ENCODE data around the gene ASCL1. TPM values are rescaled to one million over a fixed set of nuclear protein-coding genes. Genes with fewer than 3 reads are reported as not detected.

The ASCL1 gene
- total and polyA plus RNA-seq, 9 of the 15 experiments (the other 6 are each of a cell fraction or from before 2014, with no cell fraction given), result 0.01 to 0.09 (median 0.04) TPM; not detected in 3

DNA sequence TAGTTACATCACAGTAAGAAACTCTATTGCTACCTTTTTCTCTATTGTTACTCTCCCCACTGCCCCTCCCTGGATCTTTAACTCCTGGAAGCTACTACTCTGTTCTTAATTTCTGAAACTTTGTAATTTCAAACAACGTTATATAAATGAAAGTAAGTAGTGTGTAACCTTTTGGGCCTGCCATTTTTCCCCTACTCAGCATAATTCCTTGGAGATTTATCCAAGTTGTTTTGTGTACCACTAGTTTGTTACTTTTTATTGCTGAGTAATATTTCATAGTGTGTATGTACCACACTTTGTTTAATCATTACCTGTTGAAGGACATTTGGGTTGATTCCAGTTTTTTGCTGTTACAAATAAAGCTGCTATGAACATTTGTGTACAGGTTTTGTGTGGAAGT, 37.9 kb downstream of the ASCL1 start (continued):
- TF ChIP-seq IFI16 (CRISPR knock-in tag; IDR thresholded peaks at IDR 0.05) (no peak), NELFE (IDR thresholded peaks at IDR 0.05; ENCODE audit: insufficient read depth, insufficient read length) (no peak), SLC30A9 (CRISPR knock-in tag; IDR thresholded peaks at IDR 0.05) (no peak), POLR2H (tag; IDR thresholded peaks at IDR 0.05; ENCODE audit: low read depth) (no peak), ZKSCAN3 (CRISPR knock-in tag; IDR thresholded peaks at IDR 0.05) (no peak), RBM39 (optimal IDR thresholded peaks at IDR 0.05; ENCODE audit: low read depth, low read length) (no peak), C11orf30 (IDR thresholded peaks at IDR 0.05; ENCODE audit: low read depth) (peak; percentile 47; the same call in 1 of the 2 replicates), CHD4 (IDR thresholded peaks at IDR 0.05; ENCODE audit: insufficient read depth, insufficient replicate concordance, low read depth, low read length, poor library complexity, severe bottlenecking) (no peak), MAFF (IDR thresholded peaks at IDR 0.05; ENCODE audit: low read length) (peak; percentile 47; the same call in 1 of the 2 replicates), MEIS2 (IDR thresholded peaks at IDR 0.05; ENCODE audit: partially characterized antibody) (no peak), SPI1 (IDR thresholded peaks at IDR 0.05; ENCODE audit: borderline replicate concordance, low read depth, low read length) (no peak), BRF1 (IDR thresholded peaks at IDR 0.05; ENCODE audit: borderline replicate concordance, extremely low read depth, insufficient read length) (no peak), ASH1L (IDR thresholded peaks at IDR 0.05; ENCODE audit: borderline replicate concordance, low read depth, partially characterized antibody) (no peak), CBX8 (IDR thresholded peaks at IDR 0.05; ENCODE audit: borderline replicate concordance, extremely low read depth, low read depth, low read length, poor library complexity, severe bottlenecking) (no peak), GABPB2 (CRISPR knock-in tag; conservative IDR thresholded peaks at IDR 0.05) (no peak), FOXP1 (CRISPR knock-in tag; IDR thresholded peaks at IDR 0.05) (no peak), POLR2A (conservative IDR thresholded peaks at IDR 0.05) (no peak), MAFG (tag; conservative IDR thresholded peaks at IDR 0.05) (peak; percentile 74), ZFX (CRISPR knock-in tag; IDR thresholded peaks at IDR 0.05) (no peak)
- TF ChIP-seq, protein P1, sequence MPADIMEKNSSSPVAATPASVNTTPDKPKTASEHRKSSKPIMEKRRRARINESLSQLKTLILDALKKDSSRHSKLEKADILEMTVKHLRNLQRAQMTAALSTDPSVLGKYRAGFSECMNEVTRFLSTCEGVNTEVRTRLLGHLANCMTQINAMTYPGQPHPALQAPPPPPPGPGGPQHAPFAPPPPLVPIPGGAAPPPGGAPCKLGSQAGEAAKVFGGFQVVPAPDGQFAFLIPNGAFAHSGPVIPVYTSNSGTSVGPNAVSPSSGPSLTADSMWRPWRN (IDR thresholded peaks at IDR 0.05; ENCODE audit: low read depth), result no peak

Other genes starting within 250 kb of the ASCL1 start
- gene PAH, start 40.4 kb upstream of the ASCL1 start, total RNA-seq (2014; rRNA removed), result not detected in 2 replicates
- gene PAH, start 40.4 kb upstream of the ASCL1 start, total RNA-seq (2014; rRNA removed; fragmentation: Illumina TruSeq; extraction: Trizol), result not detected in 2 replicates
- not detected in 2 replicates for gene PAH, start 40.4 kb upstream of the ASCL1 start, total RNA-seq (2015; rRNA removed; fragmentation: Illumina TruSeq; extraction: Trizol)
- 0.31 and 0.75 TPM in 2 replicates for gene PAH, start 40.4 kb upstream of the ASCL1 start, total RNA-seq (2021)
- gene PAH, start 40.4 kb upstream of the ASCL1 start, polyA plus RNA-seq (2011; rRNA removed), result not detected in 2 replicates
- gene PAH, start 40.4 kb upstream of the ASCL1 start, polyA plus RNA-seq (2014; fragmentation: Illumina TruSeq; extraction: Trizol), result not detected in 2 replicates
- under 1 TPM in 1 of 2 experiments, not detected in 1; 0.13 TPM for gene PAH, start 40.4 kb upstream of the ASCL1 start, polyA plus RNA-seq (2014; fragmentation: Nextera tagmentation; extraction: Ambion mirVana)
- 0.04 and 0.69 TPM in 2 replicates for gene PAH, start 40.4 kb upstream of the ASCL1 start, polyA plus RNA-seq (2014; rRNA removed)